A549 (cell line): ENCODE measurements around the gene SPHK1. TPM values are rescaled to one million over a fixed set of nuclear protein-coding genes. Genes with fewer than 3 reads are reported as not detected.
A peak's percentile ranks its signal among the peaks of the same experiment; 100 is the strongest.

Source experiments
- ATAC-seq, 2 experiments: fragments of 200-7000 bp in 1 of 2; fragments of >200 bp in 1 of 2; cut with Nextera tagmentation in 1 of 2; cut with Tn5 transposase in 1 of 2; 3 replicates each; pipeline versions ENCODE4 v1.8.0 to v1.9.1; 2018 to 2020; ENCODE audit warnings: mild to moderate bottlenecking in 1 of 2, moderate library complexity in 1 of 2
- CTCF ChIA-PET: fragments of 300-600 bp; sonication (Branson Sonifier 250); formaldehyde crosslinking; extraction: SDS; loops from one replicate; lab custom pipeline; 2021; ENCODE audit warnings: antibody characterized with exemption, inconsistent platforms; lab: Yijun Ruan, JAX
- POLR2A ChIA-PET: fragments of 350-600 bp; formaldehyde crosslinking; extraction: SDS; loops from one replicate; lab custom pipeline; 2021; ENCODE audit warnings: antibody characterized with exemption, inconsistent platforms; lab: Yijun Ruan, JAX
- DNase-seq, 2 experiments: peaks; one replicate each; pipeline versions ENCODE4 v3.0.0 to v3.0.0-alpha.2; 2011 to 2016; ENCODE audit warnings: low read depth in 1 of 2, low spot score in 1 of 2
- FAIRE-seq: peaks from 2 replicates; lab custom pipeline; 2011; peaks lifted over from hg19 to GRCh38; lab: Jason Lieb, UNC
- H3K27ac ChIP-seq, 2 experiments: fragments of >200 bp; sonication (Bioruptor Twin); formaldehyde crosslinking; 3 replicates each; pipeline ENCODE4 v1.5.1; 2016 to 2017
- H3K4me1 ChIP-seq: fragments of >200 bp; sonication (Bioruptor Twin); formaldehyde crosslinking; 3 replicates; pipeline ENCODE4 v1.6.1; 2016
- H3K4me2 ChIP-seq: fragments of >200 bp; sonication (Bioruptor Twin); formaldehyde crosslinking; 3 replicates; pipeline ENCODE4 v1.6.1; 2016
- H3K4me3 ChIP-seq: fragments of >200 bp; sonication (Bioruptor Twin); formaldehyde crosslinking; 3 replicates; pipeline ENCODE4 v1.5.1; 2016
- H3K9me3 ChIP-seq: fragments of >200 bp; sonication (Bioruptor Twin); formaldehyde crosslinking; 3 replicates; pipeline ENCODE4 v1.6.1; 2016
- CBX8 ChIP-seq: fragments of 200-600 bp; sonication (generic); IDR thresholded peaks from 2 replicates; pipeline ENCODE4 v1.6.1; 2016
- CEBPB ChIP-seq, 2 experiments: fragments of >200 bp in 1 of 2; sonication (Bioruptor Twin) in 1 of 2; formaldehyde crosslinking in 1 of 2; IDR thresholded peaks; 2 replicates each; pipeline ENCODE4 v1.6.1; 2012 to 2016
- EHMT2 ChIP-seq: fragments of 200-600 bp; sonication (generic); IDR thresholded peaks from 2 replicates; pipeline ENCODE4 v1.6.1; 2016; ENCODE audit warnings: antibody characterized with exemption, low read depth, mild to moderate bottlenecking, moderate library complexity
- EP300 ChIP-seq, 2 experiments: fragments of >200 bp; sonication (Bioruptor Twin); formaldehyde crosslinking; IDR thresholded peaks; 2 replicates in 1 of 2; 3 replicates in 1 of 2; pipeline ENCODE4 v1.6.1; 2016 to 2017
- ESRRA ChIP-seq: fragments of 150-350 bp; IDR thresholded peaks from 2 replicates; pipeline ENCODE4 v1.6.1; 2014; ENCODE audit warnings: mild to moderate bottlenecking, low read length, borderline replicate concordance
- FOSL2 ChIP-seq, 2 experiments: fragments of 450-650 bp in 1 of 2; fragments of >200 bp in 1 of 2; sonication (Bioruptor Twin) in 1 of 2; formaldehyde crosslinking; IDR thresholded peaks; 2 replicates each; pipeline versions ENCODE4 v1.5.0 to v1.6.1; 2016 to 2020; ENCODE audit warnings: mild to moderate bottlenecking in 1 of 2, moderate library complexity in 1 of 2
- HMGXB4 ChIP-seq: fragments of 250-450 bp; sonication (Bioruptor Pico); IDR thresholded peaks from 2 replicates; pipeline ENCODE4 v1.5.0; 2021; ENCODE audit warnings: mild to moderate bottlenecking, moderate library complexity, borderline replicate concordance
- JUN ChIP-seq, 2 experiments: fragments of >200 bp; sonication (Bioruptor Twin); formaldehyde crosslinking; IDR thresholded peaks; 2 replicates in 1 of 2; 3 replicates in 1 of 2; pipeline ENCODE4 v1.6.1; 2016 to 2017
- MAX ChIP-seq: IDR thresholded peaks from 2 replicates; pipeline ENCODE4 v1.6.1; 2012
- MAZ ChIP-seq: fragments of 150-350 bp; IDR thresholded peaks from 2 replicates; pipeline ENCODE4 v1.6.1; 2014; ENCODE audit warnings: antibody characterized with exemption, low read depth, low read length, borderline replicate concordance
- PHF8 ChIP-seq: fragments of 200-600 bp; sonication (generic); IDR thresholded peaks from 2 replicates; pipeline ENCODE4 v1.6.1; 2016; ENCODE audit warnings: low read depth, mild to moderate bottlenecking, antibody characterized with exemption, moderate library complexity, borderline replicate concordance
- POLR2AphosphoS2 ChIP-seq: conservative IDR thresholded peaks from 2 replicates; pipeline ENCODE4 v1.6.1; 2012; ENCODE audit warnings: low read length, improper control_type of control experiment, inconsistent platforms
- RARB ChIP-seq: fragments of 250-450 bp; sonication (Bioruptor Pico); IDR thresholded peaks from 2 replicates; pipeline ENCODE4 v1.8.0; 2021; ENCODE audit warnings: mild to moderate bottlenecking, moderate library complexity
- REST ChIP-seq: fragments of 200-600 bp; sonication (generic); IDR thresholded peaks from 2 replicates; pipeline ENCODE4 v1.6.1; 2016; ENCODE audit warnings: antibody characterized with exemption, mild to moderate bottlenecking, moderate library complexity
- RFX5 ChIP-seq: fragments of 450-650 bp; IDR thresholded peaks from 2 replicates; pipeline ENCODE4 v1.7.1; 2014; ENCODE audit warnings: antibody characterized with exemption, mild to moderate bottlenecking, moderate library complexity
- RNF2 ChIP-seq: fragments of 200-600 bp; sonication (generic); IDR thresholded peaks from 2 replicates; pipeline ENCODE4 v1.6.1; 2016; ENCODE audit warnings: low read depth, mild to moderate bottlenecking, antibody characterized with exemption, moderate library complexity, borderline replicate concordance
- SMC3 ChIP-seq: fragments of >200 bp; sonication (Bioruptor Twin); formaldehyde crosslinking; IDR thresholded peaks from 3 replicates; pipeline ENCODE4 v1.6.1; 2018; ENCODE audit warnings: inconsistent platforms
- ZSCAN20 ChIP-seq: fragments of 250-450 bp; sonication (Bioruptor Pico); IDR thresholded peaks from 2 replicates; pipeline ENCODE4 v1.8.0; 2022; ENCODE audit warnings: mild to moderate bottlenecking, moderate library complexity
- WGBS: methylation state at CpG from one replicate; pipeline ENCODE4 v1.1.6; 2017; ENCODE audit errors: missing lambda C conversion rate; 5-methylcytosine and 5-hydroxymethylcytosine counted together
- polyA plus RNA-seq, 4 experiments: library from polyadenylated mRNA; depleted of rRNA in 3 of 4; stranded (reverse); fragments of >200 nt; fragmentation: RNase III in 1 of 4; extraction: RNeasy Plus Mini Kit Qiagen cat#74134 plus additional on column Dnase treatment in 1 of 4; gene quantifications; 2 replicates in 3 of 4; 3 replicates in 1 of 4; pipeline ENCODE4 v1.2.3, GENCODE V29; 2011 to 2017

The SPHK1 gene
- polyA plus RNA-seq, 2 of the 4 experiments (the other 2 are of a cell fraction) = 4.6 to 14.9 TPM

- TF ChIP-seq PHF8 (no peak), FOSL2 (IDR thresholded peaks at IDR 0.05) (no peak), FOSL2 (CRISPR knock-in tag; IDR thresholded peaks at IDR 0.05) (0 out of 2 replicates have a peak, but pooled peaks have one; percentile 8), CBX8 (no peak), EHMT2 (no peak), ESRRA (no peak), POLR2AphosphoS2 (no peak), EP300 (IDR thresholded peaks at IDR 0.05) (no peak), MAZ (no peak)
- TF ChIP-seq, all 56 proteins: peak for 20
Measured at GRCh38 chr17:76385892-76386786, 1.7 kb downstream of the SPHK1 start (continued).

- no peak overlapping the region for H3K27ac ChIP-seq
- H3K4me1 ChIP-seq = peaks cover 20% of the 10 kb centered on the region
- FAIRE-seq = no peak
- H3K9me3 ChIP-seq = no peaks in the 10 kb centered on the region
- WGBS = 84% methylated on average over 30 of the region's 31 CpGs
- CTCF ChIA-PET = interaction anchor here (0.6 to 43.2 kb wide), 25 partner anchors 7 to 258 kb away, joined by 3 to 1094 read pairs (median 4); partner anchors contain the start of genes AANAT, PRPSAP1, QRICH2 and SPHK1
- no peak for ATAC-seq
- TF ChIP-seq REST (no peak), RNF2 (no peak), MAX (no peak), JUN (IDR thresholded peaks at IDR 0.05) (no peak), HMGXB4 (CRISPR knock-in tag) (no peak), EHMT2 (no peak), RFX5 (no peak), ZSCAN20 (no peak), SMC3 (no peak), CEBPB (IDR thresholded peaks at IDR 0.05) (no peak), FOSL2 (IDR thresholded peaks at IDR 0.05) (no peak), FOSL2 (CRISPR knock-in tag; IDR thresholded peaks at IDR 0.05) (no peak), RARB (no peak), CBX8 (no peak)
- POLR2A ChIA-PET = no interaction called here
- no peak overlapping the region for H3K4me2 ChIP-seq
- no peak for DNase-seq
- H3K4me3 ChIP-seq = no peak overlapping the region
Measured at GRCh38 chr17:76386966-76387765, 2.8 kb downstream of the SPHK1 start.
